Stimulated activated CD4-positive, alpha-beta T cell treated with anti-CD3 and anti-CD28 coated beads, Interleukin-15, amount 100 ng/mL, for 48 hours (primary cell): Measurements from ENCODE around the gene PTPN14.

Source experiments
- DNase-seq, 2 donors: peaks; one replicate each; pipeline ENCODE4 v3.0.0-alpha.2; 2020; ENCODE audit warnings: low read depth in 2 of 2

The PTPN14 gene

DNA sequence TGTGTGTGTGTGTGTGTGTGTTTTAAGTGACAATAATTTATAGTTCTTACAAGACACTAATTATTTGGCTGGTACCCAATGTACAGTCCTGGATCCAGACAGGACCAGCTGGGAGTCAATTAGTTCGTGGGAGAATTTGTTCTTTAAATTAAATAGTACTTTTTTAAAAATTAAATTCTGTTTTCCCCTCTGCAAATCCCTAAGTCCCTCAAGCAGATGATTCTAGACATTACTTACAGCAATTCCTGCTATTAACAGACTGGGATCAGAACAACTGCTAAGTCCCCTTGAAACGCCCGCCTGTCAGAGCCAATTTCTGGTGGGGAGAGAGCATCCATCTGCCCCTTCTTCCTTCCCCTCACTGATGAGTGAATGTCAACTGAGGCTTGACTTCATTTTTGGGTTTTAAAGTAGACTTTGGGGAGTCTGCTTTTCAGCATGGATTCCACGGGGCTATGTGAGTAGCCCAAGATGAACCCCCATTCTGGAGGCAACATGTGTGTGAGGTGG lies 186.6 kb downstream of the PTPN14 start:
- DNase-seq = no peak

DNA sequence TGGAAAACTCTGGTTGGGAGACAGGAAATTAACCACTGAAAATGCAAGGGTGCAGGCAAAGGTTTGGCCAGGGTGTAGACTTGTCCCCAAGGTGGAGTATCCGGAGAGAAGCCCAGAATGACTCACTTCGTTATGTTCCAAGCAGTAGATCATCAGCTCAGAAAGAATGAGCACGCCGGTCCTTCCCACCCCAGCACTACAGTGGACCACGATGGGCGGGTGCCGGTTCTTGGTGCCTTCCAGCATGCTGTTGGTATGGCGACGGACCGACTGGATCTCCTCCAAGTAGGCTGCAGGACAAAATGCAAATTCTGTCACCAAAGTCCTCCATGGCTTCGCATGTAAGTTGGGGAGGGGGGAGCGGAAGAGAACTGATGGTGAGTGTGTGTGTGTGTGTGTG lies 187.0 kb downstream of the PTPN14 start:
- DNase-seq = no peak

DNA sequence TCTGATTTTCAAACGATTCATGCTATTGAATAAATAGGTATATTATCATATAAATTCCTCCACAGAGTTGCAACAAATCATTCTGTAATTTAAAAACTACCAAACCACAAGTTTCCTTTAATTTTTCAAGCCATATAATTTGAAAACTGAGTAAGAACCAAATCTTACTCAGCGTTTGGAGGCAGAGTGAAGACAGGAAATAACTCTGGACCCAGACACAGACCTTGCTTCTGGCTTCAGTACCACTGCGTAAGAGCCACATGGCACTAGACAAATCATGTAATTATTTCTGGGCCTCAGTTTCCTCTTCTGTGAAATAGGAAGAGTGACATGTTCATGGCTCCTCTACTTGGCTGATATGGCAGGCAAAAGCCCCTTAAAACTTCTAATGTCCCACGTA lies 188.0 kb downstream of the PTPN14 start:
- no peak for DNase-seq

DNA sequence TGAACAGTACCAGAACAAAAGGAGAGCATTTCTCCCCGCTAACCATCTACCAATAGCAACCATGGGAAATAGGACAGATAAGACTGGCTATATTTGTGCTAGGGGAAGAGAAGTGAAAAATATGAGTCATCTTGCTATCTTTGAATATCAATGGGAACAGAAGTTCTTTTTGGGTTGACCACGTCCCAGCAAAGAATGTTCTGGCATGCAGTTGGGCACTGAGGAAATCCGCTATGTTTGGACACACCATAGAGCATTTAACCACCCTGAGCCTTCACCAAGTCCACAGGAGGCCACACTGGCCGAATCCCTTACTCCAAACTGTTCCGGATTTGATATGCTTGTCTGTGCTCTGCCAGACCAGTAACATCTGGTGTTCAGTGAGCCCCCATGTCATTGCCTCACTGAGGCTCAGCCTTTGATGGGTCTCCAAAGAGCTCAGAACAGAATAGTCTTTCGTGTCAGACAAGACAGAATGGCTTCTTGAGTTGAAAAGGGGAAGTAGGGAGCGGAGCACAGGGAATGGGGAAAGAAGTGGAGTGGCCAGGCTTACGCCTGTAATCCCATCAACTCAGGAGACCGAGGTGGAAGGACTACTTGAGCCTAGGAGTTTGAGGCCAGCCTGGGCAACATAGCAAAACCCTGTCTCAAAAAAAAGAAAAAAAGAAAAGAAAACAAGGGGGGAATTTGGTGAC lies 189.1 kb downstream of the PTPN14 start:
- DNase-seq = no peak

DNA sequence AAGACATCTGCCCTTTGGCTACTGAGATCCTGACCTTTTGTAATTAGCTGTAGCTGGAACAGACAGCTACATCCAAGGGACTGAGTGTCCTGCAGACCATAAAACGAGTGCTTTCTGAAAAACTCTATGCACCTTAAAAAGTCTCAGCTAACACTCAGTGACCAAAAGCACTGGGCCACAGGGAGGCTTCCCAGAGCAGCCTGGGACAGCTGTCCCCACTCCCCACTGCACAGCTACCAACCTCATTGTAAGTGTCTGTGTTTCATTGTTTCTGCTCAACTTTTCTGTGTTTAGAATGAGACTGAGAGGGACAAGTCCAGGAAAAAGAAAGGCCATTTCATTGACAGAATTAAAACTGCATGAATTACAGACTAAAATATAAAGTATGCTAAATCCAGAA lies 189.8 kb downstream of the PTPN14 start:
- DNase-seq = no peak

DNA sequence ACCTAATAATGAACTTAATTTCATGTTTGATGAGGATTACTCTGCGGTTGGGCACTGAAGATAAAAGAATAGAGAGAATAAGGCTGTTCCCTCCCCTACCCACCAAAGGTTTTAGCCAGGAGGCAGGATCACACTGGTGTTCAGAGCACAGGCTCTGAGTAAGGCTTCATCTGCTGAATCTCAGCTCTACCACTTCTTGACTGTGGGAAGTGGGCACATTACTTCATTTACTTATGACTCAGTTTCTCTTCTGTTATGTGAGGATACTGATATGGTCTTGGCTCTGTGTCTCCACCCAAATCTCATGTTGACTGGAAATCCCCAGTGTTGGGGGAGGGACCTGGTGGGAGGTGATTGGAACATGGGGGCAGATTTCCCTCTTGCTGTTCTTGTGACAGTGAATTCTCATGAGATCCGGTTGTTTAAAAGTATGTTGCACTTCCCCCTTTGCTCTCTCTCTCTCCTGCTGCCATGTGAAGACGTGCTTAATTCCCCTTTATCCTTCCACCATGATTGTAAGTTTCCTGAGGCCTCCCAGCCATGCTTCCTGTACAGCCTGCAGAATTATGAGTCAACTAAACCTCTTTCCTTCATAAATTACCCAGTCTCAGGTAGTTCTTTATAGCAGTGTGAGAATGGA lies 190.8 kb downstream of the PTPN14 start:
- no peak for DNase-seq

DNA sequence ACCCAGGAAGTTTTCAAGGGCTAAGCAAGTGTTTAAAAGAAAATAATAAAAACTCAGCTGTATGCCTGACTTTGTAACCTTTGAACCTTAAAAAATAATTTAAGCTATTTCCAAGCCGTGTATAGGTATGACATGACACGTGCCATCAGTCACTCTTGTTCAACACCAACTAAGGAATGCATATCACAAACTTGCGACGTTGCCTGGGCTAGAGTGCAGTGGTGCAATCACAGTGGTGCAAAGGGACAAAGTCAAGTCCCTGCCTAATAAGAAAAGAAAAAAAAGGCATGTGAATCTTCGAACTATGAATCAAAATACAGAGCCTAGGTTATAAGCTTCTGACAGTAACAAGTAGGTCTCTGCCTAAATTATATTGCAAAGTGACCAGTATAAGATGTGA lies 191.3 kb downstream of the PTPN14 start:
- DNase-seq = no peak

DNA sequence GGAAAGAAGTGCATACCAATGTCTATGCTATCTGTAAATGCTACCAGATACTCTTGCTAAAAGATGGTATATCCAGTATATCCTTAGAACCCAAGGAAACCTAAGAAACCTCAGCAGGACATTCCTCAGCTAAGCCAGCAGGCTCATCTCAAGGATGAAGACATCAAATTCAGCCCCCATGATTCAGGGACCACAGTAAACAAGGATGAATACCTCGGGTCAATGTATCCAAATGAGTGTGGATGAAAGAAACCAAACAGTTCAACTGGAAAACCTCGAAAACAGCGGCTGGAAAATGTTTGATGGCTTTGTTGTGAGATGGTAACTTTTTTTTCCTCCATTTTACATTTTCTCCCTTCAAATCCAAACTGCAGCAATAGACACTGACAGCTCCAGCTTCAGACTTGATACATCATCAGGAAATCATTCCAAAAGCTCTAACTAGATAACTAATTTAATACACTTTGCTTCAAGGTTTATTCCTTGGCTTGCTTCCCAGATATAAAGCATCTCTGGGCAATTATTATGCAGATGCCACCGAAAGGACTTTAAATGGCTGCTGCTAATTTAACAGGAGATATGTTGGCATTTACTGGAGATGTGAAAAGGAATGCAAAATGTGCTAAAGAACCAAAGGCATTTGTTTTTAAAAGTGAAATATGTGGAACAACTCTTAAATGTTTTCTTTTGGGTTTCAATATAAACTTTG lies 196.8 kb downstream of the PTPN14 start:
- DNase-seq = no peak

DNA sequence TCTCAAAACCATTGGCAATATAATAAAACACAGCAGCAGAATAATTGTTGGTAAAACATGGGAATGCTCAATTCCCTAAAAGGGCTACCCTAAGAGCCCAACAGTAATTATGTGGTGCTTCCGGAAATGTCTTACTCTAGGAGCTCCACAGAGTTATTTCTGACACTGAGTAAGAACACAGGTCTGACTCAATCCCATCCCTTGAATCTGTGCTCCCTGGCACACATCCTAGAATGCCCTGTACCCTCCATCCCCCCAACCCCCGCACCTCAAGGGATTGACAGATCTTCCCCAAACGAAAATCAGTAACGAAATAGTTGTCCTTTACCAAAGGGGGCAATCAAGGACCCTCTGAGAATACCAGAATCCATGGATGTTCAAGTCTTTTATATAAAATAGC lies 198.6 kb downstream of the PTPN14 start:
- no peak for DNase-seq

DNA sequence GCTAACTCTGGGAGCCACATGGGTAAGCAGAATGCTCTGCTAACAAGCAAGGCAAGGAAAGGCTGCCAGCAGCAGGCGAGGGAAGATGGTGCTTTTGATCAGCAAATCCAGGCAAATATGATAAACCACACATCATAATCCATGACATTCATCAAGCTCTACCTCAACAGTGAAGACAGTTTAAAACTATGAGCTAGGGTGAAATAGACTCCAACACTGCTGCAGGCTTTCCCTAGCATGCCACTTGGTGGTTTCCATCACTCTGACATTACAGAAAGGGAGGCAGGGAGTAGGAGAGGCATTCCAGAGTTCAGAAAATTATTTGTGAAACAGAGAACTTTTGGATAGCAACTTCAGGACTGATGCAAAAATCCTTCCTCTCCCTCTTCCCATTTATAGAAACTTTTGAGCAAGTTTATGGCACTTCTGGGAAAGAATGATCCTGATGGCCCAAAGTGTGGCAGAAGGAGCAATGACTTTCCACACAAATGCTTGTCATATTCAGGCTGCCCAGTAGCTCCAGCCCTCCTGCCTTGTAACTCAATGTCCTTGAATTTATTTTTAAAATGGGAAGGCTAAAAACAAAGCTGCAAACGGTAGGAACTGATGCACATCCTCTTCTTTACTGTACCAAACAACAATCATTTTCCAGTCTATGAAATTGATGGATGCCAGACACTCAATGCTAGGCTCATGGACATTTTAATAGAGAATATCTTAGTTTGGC lies 199.7 kb downstream of the PTPN14 start:
- no peak for DNase-seq

DNA sequence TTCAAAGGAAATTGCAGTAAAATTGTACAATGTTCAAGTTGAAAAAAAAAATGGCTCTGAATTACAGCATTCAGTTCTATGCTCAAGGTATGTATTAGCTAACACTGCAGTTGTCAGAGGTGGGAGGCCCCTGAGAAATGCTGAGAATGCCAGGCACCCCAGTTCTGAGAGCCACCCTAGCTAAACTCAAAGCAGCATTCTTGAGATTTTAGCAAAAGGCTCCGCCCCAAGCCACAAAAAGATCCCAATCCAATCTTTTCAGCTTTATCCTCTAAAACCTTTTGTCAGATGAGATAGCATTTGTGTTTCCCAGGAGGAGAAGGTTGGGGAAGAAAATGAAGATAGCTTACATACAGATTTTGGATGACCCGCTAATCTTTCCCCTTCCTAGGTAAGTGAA lies 201.6 kb downstream of the PTPN14 start:
- no peak for DNase-seq

DNA sequence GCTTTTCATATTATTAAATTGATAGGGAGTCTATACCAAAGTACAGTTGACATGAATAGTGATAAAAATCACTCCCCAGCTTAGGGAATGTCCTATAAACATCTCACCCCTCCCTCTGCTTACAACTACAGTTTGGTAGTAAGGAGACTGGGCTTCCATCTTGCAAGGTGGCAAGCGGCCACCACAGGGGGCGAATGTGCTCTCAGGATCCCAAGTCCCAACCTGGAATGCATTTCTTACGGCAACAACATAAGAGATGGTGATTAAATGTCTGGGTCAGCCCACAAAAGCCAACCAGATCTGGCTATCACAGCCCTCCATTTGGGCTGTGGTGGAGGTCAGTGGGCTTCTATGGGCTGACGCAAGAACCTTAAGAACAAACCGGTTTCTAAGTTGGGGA lies 202.4 kb downstream of the PTPN14 start:
- DNase-seq = no peak

DNA sequence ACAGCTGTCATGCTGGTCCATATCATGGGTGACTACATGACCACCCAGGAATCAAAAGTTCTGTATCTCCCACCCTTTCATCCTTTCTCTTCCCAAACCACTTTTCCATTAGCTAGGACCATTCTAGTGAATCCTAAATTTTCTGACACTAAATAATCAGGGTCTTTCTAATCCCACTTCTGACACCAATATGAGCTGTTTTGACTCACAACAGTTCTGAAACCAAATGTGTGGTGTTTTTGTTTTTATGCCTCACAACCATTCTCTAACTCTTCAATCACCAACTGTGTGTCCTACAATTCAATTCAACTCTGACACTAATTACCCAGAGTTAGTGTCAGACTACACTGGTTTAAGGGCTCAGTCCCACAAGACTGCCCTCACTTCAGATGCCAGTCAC lies 206.5 kb downstream of the PTPN14 start:
- DNase-seq = no peak

DNA sequence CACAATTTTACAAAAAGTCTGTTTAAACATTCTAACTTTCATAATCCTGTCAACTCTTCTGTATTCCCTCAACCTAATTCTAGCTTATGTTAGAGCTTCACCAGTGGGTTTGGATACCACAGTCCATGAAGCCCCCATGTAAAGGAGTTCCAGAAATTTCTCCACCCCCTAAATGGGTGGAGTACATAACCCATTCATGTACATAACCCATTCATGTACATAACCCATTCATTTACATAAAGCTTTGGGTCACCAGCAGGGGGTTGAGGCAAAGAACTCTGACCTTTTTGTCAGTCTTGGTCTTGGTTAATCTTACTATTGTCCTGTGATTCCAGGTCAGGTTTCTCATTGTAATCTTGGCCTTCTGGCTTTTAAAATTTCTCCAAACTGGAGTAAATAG lies 208.9 kb downstream of the PTPN14 start:
- DNase-seq = no peak

DNA sequence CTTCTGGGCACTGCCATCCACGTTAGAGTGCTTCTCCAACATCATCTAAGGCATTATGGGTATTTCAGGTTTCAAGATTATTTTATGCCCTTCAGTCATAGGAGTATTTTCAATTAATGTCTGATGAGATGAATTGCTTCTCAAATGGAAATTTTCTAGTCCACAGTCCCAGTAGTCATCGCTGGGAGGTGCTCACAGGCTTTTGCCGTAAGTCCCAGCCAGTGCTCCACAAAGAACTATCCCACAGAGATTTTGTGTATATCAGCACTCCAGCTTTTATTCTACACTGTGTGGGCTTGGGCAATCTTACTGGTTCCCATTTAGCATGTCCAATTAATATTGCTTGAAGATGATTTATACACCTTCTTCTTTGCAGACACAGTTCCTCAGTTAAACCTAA lies 209.5 kb downstream of the PTPN14 start:
- no peak for DNase-seq

DNA sequence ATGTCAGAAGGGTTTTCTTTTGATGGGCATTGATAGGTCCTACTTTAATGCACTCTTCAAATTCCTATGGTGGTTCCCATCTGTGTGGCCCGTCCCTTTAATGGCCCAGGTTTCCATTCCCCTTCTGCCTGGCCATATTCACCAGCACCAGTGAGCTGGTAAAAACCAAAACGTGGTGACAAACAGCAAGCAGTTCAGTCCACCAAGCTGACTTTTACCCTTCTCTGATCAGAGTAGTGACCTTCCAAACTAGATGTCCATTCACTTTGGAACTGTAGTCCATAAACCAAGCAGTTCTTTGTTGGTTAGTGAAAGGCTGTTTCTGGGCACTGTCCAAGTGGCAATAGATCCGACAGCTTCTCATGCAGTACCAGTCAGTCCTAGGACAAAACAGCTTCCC lies 209.9 kb downstream of the PTPN14 start:
- no peak for DNase-seq

DNA sequence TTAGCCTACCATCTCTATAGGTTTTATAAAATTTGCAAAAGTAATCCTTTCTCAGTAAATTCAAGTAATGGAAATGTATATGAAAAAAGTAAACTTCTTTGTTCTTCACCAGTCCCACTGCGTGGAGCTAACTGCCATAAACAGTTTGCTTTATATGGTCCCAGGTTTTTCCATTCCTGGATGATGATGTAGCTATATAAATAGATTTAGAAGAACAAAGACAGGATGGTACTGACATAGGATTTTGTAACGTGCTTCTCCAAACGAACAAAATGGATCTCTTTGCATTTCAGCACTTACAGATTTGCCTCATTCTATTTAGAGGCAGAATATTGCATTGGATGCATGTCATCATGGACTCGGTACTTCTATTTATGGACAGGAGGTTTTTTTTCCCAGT lies 213.2 kb downstream of the PTPN14 start:
- DNase-seq = no peak

DNA sequence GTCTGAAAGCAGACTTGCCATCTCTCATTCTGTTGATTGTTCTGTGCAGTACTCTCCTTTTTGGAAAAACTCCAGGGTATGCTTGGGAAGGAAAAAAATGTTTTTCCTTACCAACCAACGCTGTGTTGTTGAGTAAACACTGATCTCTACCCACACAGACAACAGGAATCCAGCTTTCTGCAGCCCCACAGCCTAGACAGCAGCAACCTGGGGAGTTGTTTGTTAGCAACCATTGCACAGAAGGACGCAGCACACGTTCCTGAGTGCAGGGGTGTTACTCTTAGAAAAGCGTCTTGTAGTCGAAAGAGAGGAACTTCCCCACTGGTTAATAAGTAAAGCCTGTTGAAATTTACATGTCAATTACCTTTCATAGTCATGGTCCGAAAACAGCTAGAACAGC lies 213.9 kb downstream of the PTPN14 start:
- no peak for DNase-seq

DNA sequence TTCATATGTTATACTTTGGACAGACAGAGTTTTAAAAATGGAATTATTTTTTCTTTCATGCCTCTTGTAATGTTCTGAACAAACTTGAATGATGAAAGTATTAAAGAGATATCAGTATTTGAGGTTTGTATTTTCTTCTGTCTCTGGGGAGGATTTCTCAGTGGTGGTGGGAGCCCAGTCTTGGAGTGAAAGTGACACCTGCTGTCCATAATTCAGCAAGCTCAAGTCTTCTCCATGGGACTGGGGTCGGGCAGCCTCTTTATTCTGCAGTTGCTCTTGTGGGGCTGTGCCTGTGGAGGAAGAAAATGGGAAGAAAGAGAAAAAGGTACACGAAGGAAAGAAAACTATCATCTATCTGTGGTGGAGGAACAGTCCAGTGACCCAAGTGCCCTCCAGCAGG lies 214.4 kb downstream of the PTPN14 start:
- no peak for DNase-seq

DNA sequence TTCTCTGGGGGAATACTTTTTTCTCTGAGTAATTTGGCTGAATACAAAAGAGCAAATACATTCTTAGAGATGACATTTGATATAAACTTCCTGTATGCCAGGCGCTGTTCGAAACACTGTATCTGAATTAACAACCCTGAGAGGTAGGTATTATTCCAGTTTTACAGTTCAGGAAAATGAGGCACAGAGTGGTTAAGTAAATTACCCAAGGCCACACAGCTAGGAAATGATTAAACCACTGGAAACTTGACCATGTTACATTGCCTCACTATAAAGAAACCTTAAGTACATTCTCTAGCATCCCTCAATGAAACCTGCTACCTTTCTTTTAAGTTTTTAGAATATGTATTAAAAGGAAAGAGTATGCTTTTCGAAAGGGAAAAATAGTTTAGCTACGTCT lies 215.8 kb downstream of the PTPN14 start:
- no peak for DNase-seq

DNA sequence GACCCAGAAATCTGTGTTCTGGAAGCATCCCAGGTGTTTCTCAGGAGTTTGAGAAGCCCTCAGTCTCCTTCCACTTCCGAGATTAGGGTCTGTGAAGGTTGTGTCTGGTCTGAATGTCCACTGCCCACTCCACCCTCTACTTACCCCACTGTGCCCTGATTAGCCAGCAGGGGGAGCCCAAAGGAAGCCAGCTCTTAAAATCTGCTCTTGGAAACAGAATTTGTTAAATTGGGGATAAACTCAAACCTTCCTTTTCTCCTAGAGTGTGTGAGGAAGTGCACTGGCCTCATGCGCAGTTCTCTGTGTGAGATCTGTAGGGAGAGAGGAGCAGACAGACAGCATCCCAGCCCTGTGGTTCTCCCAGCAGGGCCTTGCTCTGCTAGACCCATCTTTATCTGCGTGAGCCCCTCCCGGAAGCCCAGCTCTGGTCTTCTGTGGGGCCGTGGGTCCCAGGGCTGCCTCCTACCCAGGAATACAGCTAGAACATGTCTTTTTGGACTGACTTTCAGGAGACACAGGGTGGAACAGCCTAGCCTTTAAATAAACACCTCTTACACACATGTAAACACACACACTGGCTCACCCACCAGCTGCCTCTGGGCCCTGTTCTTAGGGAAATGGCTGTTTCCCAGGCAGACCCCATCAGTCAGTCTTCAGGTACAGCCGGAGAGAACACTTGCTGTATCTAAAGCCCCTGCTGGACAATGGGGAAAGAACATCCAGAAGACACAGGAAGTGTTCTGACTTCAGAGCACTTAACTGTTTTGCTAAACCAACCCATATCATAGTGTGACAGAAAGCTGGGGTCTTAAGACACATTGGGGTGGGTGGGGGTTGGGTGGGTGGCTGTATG lies 218.2 kb downstream of the PTPN14 start:
- DNase-seq = peak in 1 of 2 donors; percentile 29
